ENCODE data around the gene CALU.
A peak's percentile ranks its signal among the peaks of the same experiment; 100 is the strongest.

CALU gene

DNA sequence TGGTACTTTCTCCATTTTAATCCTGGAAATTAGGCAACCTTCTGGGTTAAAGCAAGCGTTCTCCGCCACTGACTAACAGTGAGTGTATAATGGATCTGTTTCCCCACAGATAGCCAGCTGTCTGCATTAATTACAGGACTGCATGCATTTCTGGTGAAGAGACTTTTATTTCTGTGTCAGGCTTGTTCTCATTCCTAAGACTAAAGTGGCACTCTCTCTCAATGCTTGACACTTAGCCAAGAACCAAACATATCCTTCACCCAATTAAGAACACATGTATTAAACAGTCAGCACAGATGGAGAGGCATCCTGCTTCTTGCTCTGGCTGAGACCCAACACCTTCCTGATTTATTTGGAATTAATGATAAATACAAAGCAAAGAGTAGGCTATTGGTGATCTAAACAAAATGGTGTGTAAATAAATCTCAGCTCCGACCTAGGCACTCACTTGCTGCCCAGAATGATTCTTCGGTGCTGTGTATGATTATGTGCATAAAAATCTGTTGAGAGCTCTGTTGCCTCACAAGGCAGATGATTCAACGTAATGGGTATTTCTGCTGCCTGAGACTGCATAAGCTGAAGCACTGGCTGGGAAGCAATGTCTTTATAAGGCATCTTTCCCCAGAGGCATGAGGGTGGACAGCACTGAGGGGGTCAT, 16.8 kb downstream of the CALU start:
- no peak for ATAC-seq
- DNase-seq = no peak
- no peaks in the 10 kb centered on the region for H3K9me3 Mint-ChIP-seq
- H3K4me1 Mint-ChIP-seq = peaks cover 17% of the 10 kb centered on the region
- H3K27me3 Mint-ChIP-seq = no peaks in the 10 kb centered on the region
- no peak overlapping the region for H3K27ac Mint-ChIP-seq
- H3K4me3 Mint-ChIP-seq = no peak overlapping the region

DNA sequence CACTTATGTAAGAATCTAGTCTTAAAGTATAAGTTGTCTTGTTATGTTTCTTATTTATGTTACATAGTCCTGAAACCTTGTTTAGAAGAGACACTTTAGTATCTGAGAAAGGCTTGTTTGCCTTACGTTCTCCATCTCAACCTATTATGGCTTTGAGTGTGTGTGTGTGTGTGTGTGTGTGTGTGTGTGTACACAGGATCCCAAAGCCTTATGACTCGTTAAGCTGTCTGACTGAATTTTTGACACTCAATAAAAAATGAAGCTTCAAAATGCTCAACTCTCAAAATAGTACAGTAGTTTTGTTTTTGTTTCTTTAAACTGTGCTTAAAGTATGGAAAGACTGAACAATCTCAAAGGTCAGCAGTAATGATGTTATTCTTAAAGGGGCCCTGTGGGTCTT, 18.0 kb downstream of the CALU start:
- Mint-ChIP-seq H3K27me3 (no peaks in the 10 kb centered on the region), H3K4me1 (peaks cover 17% of the 10 kb centered on the region), H3K27ac (no peak overlapping the region), H3K4me3 (no peak overlapping the region), H3K9me3 (no peaks in the 10 kb centered on the region)
- ATAC-seq = no peak
- no peak for DNase-seq

GRCh38 chr7:128758553-128758952, 19.4 kb downstream of the CALU start:
- no peak overlapping the region for H3K4me3 Mint-ChIP-seq
- ATAC-seq (no peak), DNase-seq (no peak)
- H3K9me3 Mint-ChIP-seq = no peaks in the 10 kb centered on the region
- H3K27me3 Mint-ChIP-seq = no peaks in the 10 kb centered on the region
- H3K4me1 Mint-ChIP-seq = peaks cover 17% of the 10 kb centered on the region
- no peak overlapping the region for H3K27ac Mint-ChIP-seq

DNA sequence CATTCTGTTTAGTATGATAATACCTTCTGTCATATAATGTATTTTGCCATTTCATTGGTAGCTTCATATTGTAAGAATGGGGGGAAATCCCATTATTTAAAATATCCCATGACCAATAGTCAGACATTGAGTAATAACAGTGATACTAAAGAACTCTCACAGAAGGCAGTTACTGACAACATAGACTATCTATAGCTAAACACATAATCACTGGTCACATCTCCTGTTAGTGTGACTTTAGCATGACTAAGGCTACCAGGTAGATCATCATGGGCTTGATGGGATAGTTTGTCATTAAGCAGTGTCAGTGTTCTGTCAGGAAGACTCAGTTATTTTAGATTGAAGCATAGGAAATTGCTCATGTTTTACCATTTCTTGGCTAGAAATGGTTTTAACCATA, 20.1 kb downstream of the CALU start:
- DNase-seq = no peak
- no peaks in the 10 kb centered on the region for H3K27me3 Mint-ChIP-seq
- peak; percentile 37 for ATAC-seq
- no peak overlapping the region for H3K4me3 Mint-ChIP-seq
- H3K4me1 Mint-ChIP-seq = peaks cover 14% of the 10 kb centered on the region
- no peak overlapping the region for H3K27ac Mint-ChIP-seq
- H3K9me3 Mint-ChIP-seq = no peaks in the 10 kb centered on the region

DNA sequence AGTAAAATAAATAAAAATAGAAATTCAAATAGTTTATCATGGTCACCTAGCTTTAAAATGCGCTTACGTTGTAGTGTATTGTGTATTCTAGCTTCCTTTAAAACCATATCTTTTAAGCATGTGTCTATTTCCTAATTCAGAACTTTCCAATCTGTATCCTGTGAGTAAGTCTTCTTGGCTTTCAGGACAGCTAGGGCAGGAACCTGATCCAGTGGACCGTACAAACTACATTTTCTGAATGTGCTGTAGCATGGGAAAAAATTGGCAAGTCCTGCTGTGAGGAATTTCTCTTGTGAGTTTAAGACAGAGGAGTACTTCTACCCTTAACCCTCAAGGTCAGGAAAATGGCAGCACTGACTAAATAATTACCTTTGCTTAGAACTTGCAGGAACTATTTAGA, 24.4 kb downstream of the CALU start:
- H3K27ac Mint-ChIP-seq = no peak overlapping the region

GRCh38 chr7:128767475-128768110, 28.4 kb downstream of the CALU start:
- H3K4me3 Mint-ChIP-seq = no peak overlapping the region
- DNase-seq (no peak), ATAC-seq (no peak)
- H3K4me1 Mint-ChIP-seq = no peaks in the 10 kb centered on the region
- H3K9me3 Mint-ChIP-seq = no peaks in the 10 kb centered on the region
- no peaks in the 10 kb centered on the region for H3K27me3 Mint-ChIP-seq
- H3K27ac Mint-ChIP-seq = peak overlapping the region in 1 of 2 donors; percentile 54

More for the DNA sequence above, 24.4 kb downstream of the CALU start:
- H3K27me3 Mint-ChIP-seq = no peaks in the 10 kb centered on the region
- DNase-seq (no peak), ATAC-seq (no peak)
- no peaks in the 10 kb centered on the region for H3K4me1 Mint-ChIP-seq
- no peak overlapping the region for H3K4me3 Mint-ChIP-seq
- H3K9me3 Mint-ChIP-seq = no peaks in the 10 kb centered on the region

- DNase-seq (no peak), ATAC-seq (no peak)
- H3K27ac Mint-ChIP-seq = peak overlapping the region in 1 of 2 donors; percentile 39
- no peak overlapping the region for H3K4me3 Mint-ChIP-seq
- no peaks in the 10 kb centered on the region for H3K27me3 Mint-ChIP-seq
- no peaks in the 10 kb centered on the region for H3K9me3 Mint-ChIP-seq
- H3K4me1 Mint-ChIP-seq = no peaks in the 10 kb centered on the region
Measured at GRCh38 chr7:128770233-128770632, 31.1 kb downstream of the CALU start.

GRCh38 chr7:128773604-128774003, 34.4 kb downstream of the CALU start:
- no peak overlapping the region for H3K27ac Mint-ChIP-seq

DNA sequence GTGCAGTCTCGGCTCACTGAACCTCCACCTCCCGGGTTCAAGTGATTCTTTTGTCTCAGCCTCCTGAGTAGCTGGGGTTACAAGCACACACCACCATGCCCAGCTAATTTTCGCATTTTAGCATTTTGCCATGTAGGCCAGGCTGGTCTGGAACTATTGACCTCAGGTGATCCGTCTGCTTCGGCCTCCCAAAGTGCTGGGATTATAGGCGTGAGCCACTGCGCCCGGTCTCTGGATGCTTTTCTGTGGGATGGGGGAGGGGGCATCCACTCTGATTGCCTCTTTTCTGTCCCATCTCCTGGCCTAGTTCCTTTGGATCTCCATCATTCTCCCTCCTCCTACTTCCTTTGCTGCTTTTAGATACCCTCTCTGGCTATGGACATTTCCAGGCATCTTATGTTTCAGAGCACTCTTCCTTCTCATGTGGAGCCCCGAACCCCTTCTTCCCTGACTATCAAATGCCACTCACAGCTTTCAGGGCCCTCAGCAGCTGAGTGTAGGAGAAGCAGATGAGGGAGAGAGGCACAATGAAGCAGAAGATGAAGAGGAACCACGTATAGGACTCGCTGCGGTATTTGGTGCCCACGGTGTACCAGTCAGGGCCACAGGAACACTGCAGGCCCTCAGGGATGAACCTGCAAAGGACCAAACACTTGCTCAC, 35.0 kb downstream of the CALU start:
- H3K27ac Mint-ChIP-seq = no peak overlapping the region
- peaks cover 13% of the 10 kb centered on the region for H3K4me1 Mint-ChIP-seq
- H3K27me3 Mint-ChIP-seq = no peaks in the 10 kb centered on the region
- H3K9me3 Mint-ChIP-seq = peaks cover 12 to 26% of the 10 kb centered on the region in 2 donors
- no peak for DNase-seq
- no peak overlapping the region for H3K4me3 Mint-ChIP-seq
- ATAC-seq = no peak

More at GRCh38 chr7:128773604-128774003, 34.4 kb downstream of the CALU start:
- Mint-ChIP-seq H3K9me3 (peaks cover 12 to 24% of the 10 kb centered on the region in 2 donors), H3K27me3 (no peaks in the 10 kb centered on the region), H3K4me1 (peaks cover 13% of the 10 kb centered on the region), H3K4me3 (no peak overlapping the region)
- ATAC-seq (no peak), DNase-seq (no peak)

DNA sequence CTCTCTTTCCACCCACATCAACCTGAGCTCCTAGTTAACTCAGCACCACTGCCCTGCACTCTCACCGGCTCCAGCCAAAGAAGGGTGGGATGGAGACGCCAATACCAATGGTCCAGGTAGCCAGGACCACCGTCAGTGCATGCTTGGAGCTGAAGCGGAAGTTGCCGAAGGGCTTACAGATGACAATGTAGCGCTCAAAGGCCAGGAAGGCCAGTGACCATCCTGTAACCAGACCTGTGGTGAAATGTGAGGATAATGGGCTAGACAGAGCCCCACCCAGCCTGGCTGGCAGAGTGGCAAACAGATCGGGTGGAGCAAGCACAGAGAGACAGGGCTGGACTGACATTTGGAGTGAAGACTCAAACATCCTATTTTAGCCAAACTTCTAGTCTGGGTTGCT, 35.8 kb downstream of the CALU start:
- DNase-seq = no peak
- H3K4me1 Mint-ChIP-seq = peaks cover 13% of the 10 kb centered on the region
- H3K27me3 Mint-ChIP-seq = no peaks in the 10 kb centered on the region
- H3K4me3 Mint-ChIP-seq = no peak overlapping the region
- peaks cover 12 to 26% of the 10 kb centered on the region in 2 donors for H3K9me3 Mint-ChIP-seq
- ATAC-seq = no peak
- no peak overlapping the region for H3K27ac Mint-ChIP-seq

- peaks cover 13% of the 10 kb centered on the region for H3K4me1 Mint-ChIP-seq
- no peak for DNase-seq
- H3K27ac Mint-ChIP-seq = peak within 1 kb of the TSS in 1 of 2 donors; percentile 31
- ATAC-seq = no peak
- peak within 1 kb of the TSS in 1 of 2 donors; percentile 16 for H3K4me3 Mint-ChIP-seq
- peaks cover 12 to 26% of the 10 kb centered on the region in 2 donors for H3K9me3 Mint-ChIP-seq
- no peaks in the 10 kb centered on the region for H3K27me3 Mint-ChIP-seq
Measured at GRCh38 chr7:128775744-128776474, 36.8 kb downstream of the CALU start, which contains the start of gene OPN1SW. OPN1SW (minus strand) TSS chr7:128775794; CDS start chr7:128775781, 13 bp downstream.

DNA sequence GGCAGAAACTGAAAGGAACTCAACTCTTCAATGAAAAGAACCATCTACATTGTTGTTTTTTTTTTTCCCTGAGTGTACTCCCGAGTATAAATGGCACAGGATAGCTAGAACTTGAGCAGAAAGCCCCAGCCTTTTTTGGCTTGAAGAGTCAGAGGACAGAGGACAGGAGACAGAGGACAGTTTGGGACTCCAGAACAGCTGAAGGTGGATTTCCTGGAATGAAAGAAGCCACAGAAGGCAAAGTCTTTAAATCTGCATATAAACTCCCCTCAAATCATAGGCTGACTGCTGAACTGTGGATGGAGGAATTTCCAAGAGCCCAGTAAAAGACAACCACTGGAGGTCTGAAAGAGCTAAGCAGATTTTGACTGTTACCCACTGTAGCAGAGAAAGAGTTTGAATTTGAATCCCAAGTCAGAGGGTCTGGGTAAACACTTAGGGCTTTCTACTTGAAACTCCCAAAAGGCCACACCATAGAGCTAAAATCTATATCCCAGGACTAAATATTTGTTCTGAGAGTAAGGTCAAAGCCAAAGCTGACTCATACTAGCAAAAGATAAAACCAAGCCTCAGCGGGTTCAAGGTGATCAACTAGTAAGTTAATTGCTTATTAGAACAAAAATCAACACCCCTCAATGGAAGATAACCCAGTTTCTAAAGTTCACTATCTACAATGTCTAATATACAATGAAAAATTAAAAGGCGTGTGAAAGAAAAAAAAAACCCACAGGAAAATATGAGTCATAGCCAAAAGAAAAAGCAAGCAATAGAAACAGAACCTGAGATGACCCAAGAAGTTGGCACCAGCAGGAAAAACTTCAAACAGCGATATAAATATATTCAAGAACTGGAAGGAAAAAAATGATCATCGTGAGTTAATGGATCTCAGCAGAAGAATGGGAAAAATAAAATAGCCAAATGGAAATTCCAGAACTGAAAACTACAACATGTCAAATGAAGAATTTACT, 38.3 kb downstream of the CALU start:
- ATAC-seq (no peak), DNase-seq (no peak)
- no peaks in the 10 kb centered on the region for H3K27me3 Mint-ChIP-seq
- peak overlapping the region; percentile 85 to 95 for H3K27ac Mint-ChIP-seq
- peaks cover 13% of the 10 kb centered on the region for H3K4me1 Mint-ChIP-seq
- H3K4me3 Mint-ChIP-seq = peak overlapping the region; percentile 25 to 41
- H3K9me3 Mint-ChIP-seq = peaks cover 12 to 26% of the 10 kb centered on the region in 2 donors

GRCh38 chr7:128778946-128779345, 39.8 kb downstream of the CALU start:
- H3K27ac Mint-ChIP-seq = no peak overlapping the region
- ATAC-seq (no peak), DNase-seq (no peak)

DNA sequence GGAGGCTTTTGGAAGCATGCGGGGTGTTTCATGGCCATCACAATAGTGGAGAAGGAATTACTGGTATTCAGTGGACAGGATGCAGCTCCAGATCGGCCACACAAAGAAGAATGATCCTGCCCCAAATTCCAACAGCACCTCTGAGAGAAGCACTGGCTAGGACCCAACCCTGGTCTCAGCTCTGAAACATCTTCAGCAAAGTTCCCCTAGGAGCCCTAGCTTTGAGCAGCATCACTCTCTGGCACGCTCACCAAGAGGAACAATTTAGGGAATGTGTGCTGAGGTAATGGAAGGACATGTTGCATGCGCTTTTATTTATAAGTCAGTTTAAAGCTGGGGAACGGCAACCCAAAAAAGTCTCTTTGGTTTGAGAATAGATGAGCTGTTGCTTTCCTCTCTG, 42.0 kb downstream of the CALU start:
- DNase-seq (no peak), ATAC-seq (no peak)
- Mint-ChIP-seq H3K4me3 (no peak overlapping the region), H3K27ac (no peak overlapping the region), H3K27me3 (no peaks in the 10 kb centered on the region), H3K9me3 (peaks cover 11 to 25% of the 10 kb centered on the region in 2 donors), H3K4me1 (peaks cover 13% of the 10 kb centered on the region)

More at GRCh38 chr7:128778946-128779345, 39.8 kb downstream of the CALU start:
- Mint-ChIP-seq H3K4me3 (no peak overlapping the region), H3K4me1 (peaks cover 13% of the 10 kb centered on the region), H3K9me3 (peaks cover 12 to 26% of the 10 kb centered on the region in 2 donors), H3K27me3 (no peaks in the 10 kb centered on the region)
